Cortex of kidney (tissue), 1 donor: Measurements from ENCODE around the gene USP17L17.
"Not testable (repeated sequence)": the region's sequence is repeated elsewhere in the genome, so short reads cannot be mapped to it uniquely, and the experiment has no call there.

ENCODE experiments used
- DNase-seq: peaks from one replicate; lab custom pipeline; 2025; lab: John Stamatoyannopoulos, UW

The USP17L17 gene, protein sequence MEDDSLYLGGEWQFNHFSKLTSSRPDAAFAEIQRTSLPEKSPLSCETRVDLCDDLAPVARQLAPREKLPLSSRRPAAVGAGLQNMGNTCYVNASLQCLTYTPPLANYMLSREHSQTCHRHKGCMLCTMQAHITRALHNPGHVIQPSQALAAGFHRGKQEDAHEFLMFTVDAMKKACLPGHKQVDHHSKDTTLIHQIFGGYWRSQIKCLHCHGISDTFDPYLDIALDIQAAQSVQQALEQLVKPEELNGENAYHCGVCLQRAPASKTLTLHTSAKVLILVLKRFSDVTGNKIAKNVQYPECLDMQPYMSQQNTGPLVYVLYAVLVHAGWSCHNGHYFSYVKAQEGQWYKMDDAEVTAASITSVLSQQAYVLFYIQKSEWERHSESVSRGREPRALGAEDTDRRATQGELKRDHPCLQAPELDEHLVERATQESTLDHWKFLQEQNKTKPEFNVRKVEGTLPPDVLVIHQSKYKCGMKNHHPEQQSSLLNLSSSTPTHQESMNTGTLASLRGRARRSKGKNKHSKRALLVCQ

DNA sequence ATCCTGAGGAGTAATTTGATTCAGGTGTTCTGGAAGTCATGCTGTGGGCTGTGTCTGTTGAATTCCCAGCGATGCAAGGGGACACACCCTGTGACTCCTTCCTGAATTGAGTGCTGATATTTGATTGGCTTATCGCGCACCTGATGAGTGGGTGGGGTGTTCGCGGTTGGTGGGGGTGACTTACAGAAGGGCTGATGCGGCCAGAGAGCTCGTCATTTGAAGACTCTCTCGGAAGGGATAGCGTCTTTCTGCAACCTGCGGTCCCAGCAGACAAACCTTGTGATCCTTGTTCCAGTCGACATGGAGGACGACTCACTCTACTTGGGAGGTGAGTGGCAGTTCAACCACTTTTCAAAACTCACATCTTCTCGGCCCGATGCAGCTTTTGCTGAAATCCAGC is at the start of gene USP17L17:
Gene USP17L17, plus strand, starts transcription at position 301 of the 400 bp plus-strand sequence. Its CDS starts 0 bp downstream, at position 301.
- not testable (repeated sequence) for DNase-seq

DNA sequence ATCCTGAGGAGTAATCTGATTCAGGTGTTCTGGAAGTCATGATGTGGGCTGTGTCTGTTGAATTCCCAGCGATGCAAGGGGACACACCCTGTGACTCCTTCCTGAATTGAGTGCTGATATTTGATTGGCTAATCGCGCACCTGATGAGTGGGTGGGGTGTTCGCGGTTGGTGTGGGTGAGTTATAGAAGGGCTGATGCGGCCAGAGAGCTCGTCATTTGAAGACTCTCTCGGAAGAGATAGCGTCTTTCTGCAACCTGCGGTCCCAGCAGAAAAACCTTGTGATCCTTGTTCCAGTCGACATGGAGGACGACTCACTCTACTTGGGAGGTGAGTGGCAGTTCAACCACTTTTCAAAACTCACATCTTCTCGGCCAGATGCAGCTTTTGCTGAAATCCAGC is 33.3 kb upstream of the USP17L17 start, which contains the start of gene USP17L10:
Gene USP17L10, plus strand, starts transcription at position 301 of the 400 bp plus-strand sequence. Its CDS starts 0 bp downstream, at position 301.
- DNase-seq = not testable (repeated sequence)

DNA sequence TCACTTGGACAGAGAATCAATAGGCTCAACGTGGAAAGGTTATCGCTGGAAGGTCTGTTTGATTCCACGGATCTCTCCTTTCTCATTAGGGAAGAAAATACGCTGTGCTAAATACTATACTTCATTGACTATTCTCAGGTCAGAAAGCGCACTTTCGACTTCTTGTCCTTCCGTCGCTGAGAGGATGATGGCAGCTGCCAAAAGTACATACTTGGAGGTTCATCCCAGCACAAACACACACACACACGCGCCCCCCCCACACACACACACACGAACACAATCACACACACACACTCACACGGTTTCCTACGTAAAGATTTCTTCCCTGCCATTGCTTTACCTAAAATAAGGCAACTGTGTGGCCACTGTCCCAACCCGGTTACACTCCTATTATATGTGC is 29.0 kb upstream of the USP17L17 start:
- DNase-seq = not testable (repeated sequence)

DNA sequence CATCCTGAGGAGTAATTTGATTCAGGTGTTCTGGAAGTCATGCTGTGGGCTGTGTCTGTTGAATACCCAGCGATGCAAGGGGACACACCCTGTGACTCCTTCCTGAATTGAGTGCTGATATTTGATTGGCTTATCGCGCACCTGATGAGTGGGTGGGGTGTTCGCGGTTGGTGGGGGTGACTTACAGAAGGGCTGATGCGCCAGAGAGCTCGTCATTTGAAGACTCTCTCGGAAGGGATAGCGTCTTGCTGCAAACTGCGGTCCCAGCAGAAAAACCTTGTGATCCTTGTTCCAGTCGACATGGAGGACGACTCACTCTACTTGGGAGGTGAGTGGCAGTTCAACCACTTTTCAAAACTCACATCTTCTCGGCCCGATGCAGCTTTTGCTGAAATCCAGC is 28.6 kb upstream of the USP17L17 start, which contains the start of gene USP17L11:
Gene USP17L11, plus strand, starts transcription at position 301 of the 400 bp plus-strand sequence. Its CDS starts 0 bp downstream, at position 301.
- not testable (repeated sequence) for DNase-seq

DNA sequence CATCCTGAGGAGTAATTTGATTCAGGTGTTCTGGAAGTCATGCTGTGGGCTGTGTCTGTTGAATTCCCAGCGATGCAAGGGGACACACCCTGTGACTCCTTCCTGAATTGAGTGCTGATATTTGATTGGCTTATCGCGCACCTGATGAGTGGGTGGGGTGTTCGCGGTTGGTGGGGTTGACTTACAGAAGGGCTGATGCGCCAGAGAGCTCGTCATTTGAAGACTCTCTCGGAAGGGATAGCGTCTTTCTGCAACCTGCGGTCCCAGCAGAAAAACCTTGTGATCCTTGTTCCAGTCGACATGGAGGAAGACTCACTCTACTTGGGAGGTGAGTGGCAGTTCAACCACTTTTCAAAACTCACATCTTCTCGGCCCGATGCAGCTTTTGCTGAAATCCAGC is 23.8 kb upstream of the USP17L17 start, which contains the start of gene USP17L12:
Gene USP17L12, plus strand, starts transcription at position 301 of the 400 bp plus-strand sequence. Its CDS starts 0 bp downstream, at position 301.
- DNase-seq = not testable (repeated sequence)

DNA sequence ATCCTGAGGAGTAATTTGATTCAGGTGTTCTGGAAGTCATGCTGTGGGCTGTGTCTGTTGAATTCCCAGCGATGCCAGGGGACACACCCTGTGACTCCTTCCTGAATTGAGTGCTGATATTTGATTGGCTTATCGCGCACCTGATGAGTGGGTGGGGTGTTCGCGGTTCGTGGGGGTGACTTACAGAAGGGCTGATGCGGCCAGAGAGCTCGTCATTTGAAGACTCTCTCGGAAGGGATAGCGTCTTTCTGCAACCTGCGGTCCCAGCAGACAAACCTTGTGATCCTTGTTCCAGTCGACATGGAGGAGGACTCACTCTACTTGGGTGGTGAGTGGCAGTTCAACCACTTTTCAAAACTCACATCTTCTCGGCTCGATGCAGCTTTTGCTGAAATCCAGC is 19.1 kb upstream of the USP17L17 start, which contains the start of gene USP17L13:
Gene USP17L13, plus strand, starts transcription at position 301 of the 400 bp plus-strand sequence. Its CDS starts 0 bp downstream, at position 301.
- not testable (repeated sequence) for DNase-seq

DNA sequence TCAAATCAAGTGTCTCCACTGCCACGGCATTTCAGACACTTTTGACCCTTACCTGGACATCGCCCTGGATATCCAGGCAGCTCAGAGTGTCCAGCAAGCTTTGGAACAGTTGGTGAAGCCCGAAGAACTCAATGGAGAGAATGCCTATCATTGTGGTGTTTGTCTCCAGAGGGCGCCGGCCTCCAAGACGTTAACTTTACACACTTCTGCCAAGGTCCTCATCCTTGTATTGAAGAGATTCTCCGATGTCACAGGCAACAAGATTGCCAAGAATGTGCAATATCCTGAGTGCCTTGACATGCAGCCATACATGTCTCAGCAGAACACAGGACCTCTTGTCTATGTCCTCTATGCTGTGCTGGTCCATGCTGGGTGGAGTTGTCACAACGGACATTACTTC is 13.4 kb upstream of the USP17L17 start:
- DNase-seq = not testable (repeated sequence)

DNA sequence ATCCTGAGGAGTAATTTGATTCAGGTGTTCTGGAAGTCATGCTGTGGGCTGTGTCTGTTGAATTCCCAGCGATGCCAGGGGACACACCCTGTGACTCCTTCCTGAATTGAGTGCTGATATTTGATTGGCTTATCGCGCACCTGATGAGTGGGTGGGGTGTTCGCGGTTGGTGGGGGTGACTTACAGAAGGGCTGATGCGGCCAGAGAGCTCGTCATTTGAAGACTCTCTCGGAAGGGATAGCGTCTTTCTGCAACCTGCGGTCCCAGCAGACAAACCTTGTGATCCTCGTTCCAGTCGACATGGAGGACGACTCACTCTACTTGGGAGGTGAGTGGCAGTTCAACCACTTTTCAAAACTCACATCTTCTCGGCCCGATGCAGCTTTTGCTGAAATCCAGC is 9.6 kb upstream of the USP17L17 start, which contains the start of gene USP17L15:
Gene USP17L15, plus strand, starts transcription at position 301 of the 400 bp plus-strand sequence. Its CDS starts 0 bp downstream, at position 301.
- DNase-seq = not testable (repeated sequence)

DNA sequence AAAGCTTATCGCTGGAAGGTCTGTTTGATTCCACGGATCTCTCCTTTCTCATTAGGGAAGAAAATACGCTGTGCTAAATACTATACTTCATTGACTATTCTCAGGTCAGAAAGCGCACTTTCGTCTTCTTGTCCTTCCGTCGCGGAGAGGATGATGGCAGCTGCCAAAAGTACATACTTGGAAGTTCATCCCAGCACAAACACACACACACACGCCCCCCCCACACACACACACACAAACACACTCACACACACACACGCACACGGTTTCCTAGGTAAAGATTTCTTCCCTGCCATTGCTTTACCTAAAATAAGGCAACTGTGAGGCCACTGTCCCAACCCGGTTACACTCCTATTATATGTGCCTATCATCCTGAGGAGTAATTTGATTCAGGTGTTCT is 5.2 kb upstream of the USP17L17 start:
- not testable (repeated sequence) for DNase-seq

DNA sequence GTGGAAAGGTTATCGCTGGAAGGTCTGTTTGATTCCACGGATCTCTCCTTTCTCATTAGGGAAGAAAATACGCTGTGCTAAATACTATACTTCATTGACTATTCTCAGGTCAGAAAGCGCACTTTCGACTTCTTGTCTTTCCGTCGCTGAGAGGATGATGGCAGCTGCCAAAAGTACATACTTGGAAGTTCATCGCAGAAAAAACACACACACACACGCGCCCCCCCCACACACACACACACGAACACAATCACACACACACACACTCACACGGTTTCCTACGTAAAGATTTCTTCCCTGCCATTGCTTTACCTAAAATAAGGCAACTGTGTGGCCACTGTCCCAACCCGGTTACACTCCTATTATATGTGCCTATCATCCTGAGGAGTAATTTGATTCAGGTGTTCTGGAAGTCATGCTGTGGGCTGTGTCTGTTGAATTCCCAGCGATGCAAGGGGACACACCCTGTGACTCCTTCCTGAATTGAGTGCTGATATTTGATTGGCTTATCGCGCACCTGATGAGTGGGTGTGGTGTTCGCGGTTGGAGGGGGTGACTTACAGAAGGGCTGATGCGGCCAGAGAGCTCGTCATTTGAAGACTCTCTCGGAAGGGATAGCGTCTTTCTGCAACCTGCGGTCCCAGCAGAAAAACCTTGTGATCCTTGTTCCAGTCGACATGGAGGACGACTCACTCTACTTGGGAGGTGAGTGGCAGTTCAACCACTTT is 4.4 kb downstream of the USP17L17 start, which contains the start of gene USP17L18:
Gene USP17L18, plus strand, starts transcription at position 678 of the 728 bp plus-strand sequence. Its CDS starts 0 bp downstream, at position 678.
- DNase-seq = not testable (repeated sequence)

DNA sequence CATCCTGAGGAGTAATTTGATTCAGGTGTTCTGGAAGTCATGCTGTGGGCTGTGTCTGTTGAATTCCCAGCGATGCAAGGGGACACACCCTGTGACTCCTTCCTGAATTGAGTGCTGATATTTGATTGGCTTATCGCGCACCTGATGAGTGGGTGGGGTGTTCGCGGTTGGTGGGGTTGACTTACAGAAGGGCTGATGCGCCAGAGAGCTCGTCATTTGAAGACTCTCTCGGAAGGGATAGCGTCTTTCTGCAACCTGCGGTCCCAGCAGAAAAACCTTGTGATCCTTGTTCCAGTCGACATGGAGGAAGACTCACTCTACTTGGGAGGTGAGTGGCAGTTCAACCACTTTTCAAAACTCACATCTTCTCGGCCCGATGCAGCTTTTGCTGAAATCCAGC is 9.4 kb downstream of the USP17L17 start, which contains the start of gene USP17L19:
Gene USP17L19, plus strand, starts transcription at position 301 of the 400 bp plus-strand sequence. Its CDS starts 0 bp downstream, at position 301.
- not testable (repeated sequence) for DNase-seq

DNA sequence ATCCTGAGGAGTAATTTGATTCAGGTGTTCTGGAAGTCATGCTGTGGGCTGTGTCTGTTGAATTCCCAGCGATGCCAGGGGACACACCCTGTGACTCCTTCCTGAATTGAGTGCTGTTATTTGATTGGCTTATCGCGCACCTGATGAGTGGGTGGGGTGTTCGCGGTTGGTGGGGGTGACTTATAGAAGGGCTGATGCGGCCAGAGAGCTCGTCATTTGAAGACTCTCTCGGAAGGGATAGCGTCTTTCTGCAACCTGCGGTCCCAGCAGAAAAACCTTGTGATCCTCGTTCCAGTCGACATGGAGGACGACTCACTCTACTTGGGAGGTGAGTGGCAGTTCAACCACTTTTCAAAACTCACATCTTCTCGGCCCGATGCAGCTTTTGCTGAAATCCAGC is 14.1 kb downstream of the USP17L17 start, which contains the start of gene USP17L20:
Gene USP17L20, plus strand, starts transcription at position 301 of the 400 bp plus-strand sequence. Its CDS starts 0 bp downstream, at position 301.
- DNase-seq = not testable (repeated sequence)

DNA sequence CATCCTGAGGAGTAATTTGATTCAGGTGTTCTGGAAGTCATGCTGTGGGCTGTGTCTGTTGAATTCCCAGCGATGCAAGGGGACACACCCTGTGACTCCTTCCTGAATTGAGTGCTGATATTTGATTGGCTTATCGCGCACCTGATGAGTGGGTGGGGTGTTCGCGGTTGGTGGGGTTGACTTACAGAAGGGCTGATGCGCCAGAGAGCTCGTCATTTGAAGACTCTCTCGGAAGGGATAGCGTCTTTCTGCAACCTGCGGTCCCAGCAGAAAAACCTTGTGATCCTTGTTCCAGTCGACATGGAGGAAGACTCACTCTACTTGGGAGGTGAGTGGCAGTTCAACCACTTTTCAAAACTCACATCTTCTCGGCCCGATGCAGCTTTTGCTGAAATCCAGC is 18.9 kb downstream of the USP17L17 start, which contains the start of gene USP17L21:
Gene USP17L21, plus strand, starts transcription at position 301 of the 400 bp plus-strand sequence. Its CDS starts 0 bp downstream, at position 301.
- not testable (repeated sequence) for DNase-seq

DNA sequence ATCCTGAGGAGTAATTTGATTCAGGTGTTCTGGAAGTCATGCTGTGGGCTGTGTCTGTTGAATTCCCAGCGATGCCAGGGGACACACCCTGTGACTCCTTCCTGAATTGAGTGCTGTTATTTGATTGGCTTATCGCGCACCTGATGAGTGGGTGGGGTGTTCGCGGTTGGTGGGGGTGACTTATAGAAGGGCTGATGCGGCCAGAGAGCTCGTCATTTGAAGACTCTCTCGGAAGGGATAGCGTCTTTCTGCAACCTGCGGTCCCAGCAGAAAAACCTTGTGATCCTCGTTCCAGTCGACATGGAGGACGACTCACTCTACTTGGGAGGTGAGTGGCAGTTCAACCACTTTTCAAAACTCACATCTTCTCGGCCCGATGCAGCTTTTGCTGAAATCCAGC is 23.6 kb downstream of the USP17L17 start, which contains the start of gene USP17L22:
Gene USP17L22, plus strand, starts transcription at position 301 of the 400 bp plus-strand sequence. Its CDS starts 0 bp downstream, at position 301.
- DNase-seq = not testable (repeated sequence)

DNA sequence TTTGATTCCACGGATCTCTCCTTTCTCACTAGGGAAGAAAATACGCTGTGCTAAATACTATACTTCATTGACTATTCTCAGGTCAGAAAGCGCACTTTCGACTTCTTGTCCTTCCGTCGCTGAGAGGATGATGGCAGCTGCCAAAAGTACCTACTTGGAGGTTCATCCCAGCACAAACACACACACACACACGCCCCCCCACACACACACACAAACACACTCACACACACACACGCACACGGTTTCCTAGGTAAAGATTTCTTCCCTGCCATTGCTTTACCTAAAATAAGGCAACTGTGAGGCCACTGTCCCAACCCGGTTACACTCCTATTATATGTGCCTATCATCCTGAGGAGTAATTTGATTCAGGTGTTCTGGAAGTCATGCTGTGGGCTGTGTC is 28.0 kb downstream of the USP17L17 start:
- DNase-seq = not testable (repeated sequence)
